Stimulated activated naive B cell treated with anti-CD40 and anti-IgM and Interleukin-4, amounts not matched to agents 10 μg/mL and 1 μg/mL and 100 μg/mL, for 72 hours (primary cell): ENCODE data around the gene NCF1.
"Not testable (repeated sequence)": the region's sequence is repeated elsewhere in the genome, so short reads cannot be mapped to it uniquely, and the experiment has no call there.

Source experiments
- ATAC-seq, 2 donors: fragments of 150-1000 bp; cut with Tn5 transposase; replicated peaks; 2 replicates each; pipeline ENCODE4 v1.10.0; 2021; ENCODE audit warnings: moderate library complexity in 1 of 2
- DNase-seq: peaks from one replicate; pipeline ENCODE4 v3.0.0; 2021
- H3K27ac Mint-ChIP-seq: one replicate; pipeline ENCODE4 v1.8.0; 2022; ENCODE audit warnings: mild to moderate bottlenecking, mixed read lengths
- H3K27me3 Mint-ChIP-seq, 2 donors: one replicate each; pipeline ENCODE4 v1.8.0; 2022; ENCODE audit warnings: mixed read lengths in 2 of 2
- H3K36me3 Mint-ChIP-seq, 2 donors: one replicate each; pipeline ENCODE4 v1.8.0; 2022; ENCODE audit warnings: mixed read lengths in 2 of 2, mild to moderate bottlenecking in 1 of 2
- H3K4me1 Mint-ChIP-seq, 2 donors: one replicate each; pipeline ENCODE4 v1.8.0; 2022; ENCODE audit warnings: mixed read lengths in 2 of 2, mild to moderate bottlenecking in 1 of 2
- H3K4me3 Mint-ChIP-seq, 2 donors: one replicate each; pipeline ENCODE4 v1.8.0; 2022; ENCODE audit warnings: mild to moderate bottlenecking in 2 of 2, mixed read lengths in 2 of 2, moderate library complexity in 1 of 2
- H3K9me3 Mint-ChIP-seq, 2 donors: one replicate each; pipeline ENCODE4 v1.8.0; 2022; ENCODE audit warnings: mixed read lengths in 2 of 2, mild to moderate bottlenecking in 1 of 2

The NCF1 gene

DNA sequence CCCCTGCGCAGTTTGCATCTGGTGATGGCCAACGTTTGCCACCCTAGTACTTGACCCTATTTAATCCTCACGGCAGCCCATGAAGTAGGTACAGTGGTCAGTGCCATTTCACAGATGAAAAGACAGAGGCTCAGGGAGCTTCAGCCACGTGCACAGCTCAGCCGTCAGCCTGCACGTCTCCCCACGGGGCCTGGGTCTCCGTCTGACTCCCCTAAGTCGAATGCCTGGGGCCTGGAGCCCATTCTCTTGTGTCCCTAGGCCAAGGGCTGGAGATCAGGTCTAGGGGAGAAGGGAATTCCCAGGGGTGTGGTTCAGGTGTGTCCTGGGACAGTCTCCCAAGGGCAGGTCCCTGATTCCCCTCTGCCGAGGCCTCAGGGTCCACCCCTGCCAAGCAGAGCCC lies 6.8 kb upstream of the NCF1 start:
- H3K9me3 Mint-ChIP-seq, DNase-seq, H3K4me1 Mint-ChIP-seq, H3K4me3 Mint-ChIP-seq, H3K27me3 Mint-ChIP-seq, H3K36me3 Mint-ChIP-seq, ATAC-seq: not testable (repeated sequence)
- H3K27ac Mint-ChIP-seq = peak overlapping the region; percentile 62

DNA sequence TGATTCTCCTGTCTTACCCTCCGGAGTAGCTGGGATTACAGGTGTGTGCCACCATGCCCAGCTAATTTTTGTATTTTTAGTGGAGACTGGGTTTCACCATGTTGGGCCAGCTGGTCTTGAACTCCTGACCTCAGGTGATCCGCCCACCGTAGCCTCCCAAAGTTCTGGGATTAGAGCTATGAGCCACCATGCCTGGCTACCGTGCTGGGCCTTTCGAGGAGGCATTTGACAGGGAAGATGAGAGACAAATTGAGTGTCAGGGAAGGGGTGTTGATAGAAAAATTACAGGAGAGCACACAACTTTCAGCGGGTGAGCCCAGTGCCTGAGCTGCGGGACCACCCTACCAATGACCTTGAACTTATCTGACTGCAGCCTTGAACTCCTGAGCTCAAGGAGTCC lies 3.7 kb upstream of the NCF1 start:
- H3K4me1 Mint-ChIP-seq, H3K36me3 Mint-ChIP-seq, DNase-seq, ATAC-seq, H3K9me3 Mint-ChIP-seq, H3K27me3 Mint-ChIP-seq, H3K27ac Mint-ChIP-seq, H3K4me3 Mint-ChIP-seq: not testable (repeated sequence)

DNA sequence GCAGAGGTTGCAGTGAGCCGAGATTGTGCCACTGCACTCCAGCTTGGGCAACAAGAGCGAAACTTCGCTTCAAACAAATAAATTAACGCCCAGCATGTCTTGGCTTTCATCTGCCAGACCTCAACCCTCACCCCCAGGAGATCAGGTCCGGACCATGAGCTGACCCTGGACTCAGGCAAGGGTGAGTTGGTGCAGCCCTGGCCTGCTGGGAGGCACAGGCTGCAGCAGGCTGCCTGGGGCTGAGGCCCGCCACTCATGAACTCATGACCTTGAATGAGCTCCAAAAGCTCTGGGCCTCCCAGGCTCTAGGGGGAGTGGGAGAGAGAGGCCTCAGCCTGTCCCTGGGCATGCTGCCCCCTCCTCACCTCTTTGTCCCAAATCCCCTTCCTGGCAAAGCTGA lies 1.7 kb upstream of the NCF1 start:
- H3K36me3 Mint-ChIP-seq, DNase-seq, H3K4me3 Mint-ChIP-seq: not testable (repeated sequence)

GRCh38 chr7:74775111-74775510 lies 1.3 kb downstream of the NCF1 start:
- not testable (repeated sequence) for H3K36me3 Mint-ChIP-seq, H3K4me1 Mint-ChIP-seq, H3K27me3 Mint-ChIP-seq, H3K9me3 Mint-ChIP-seq, DNase-seq, H3K4me3 Mint-ChIP-seq, H3K27ac Mint-ChIP-seq
- ATAC-seq = peak; percentile 39 to 42

More for the DNA sequence above, 1.7 kb upstream of the NCF1 start:
- not testable (repeated sequence) for H3K9me3 Mint-ChIP-seq, H3K4me1 Mint-ChIP-seq, ATAC-seq, H3K27me3 Mint-ChIP-seq, H3K27ac Mint-ChIP-seq

DNA sequence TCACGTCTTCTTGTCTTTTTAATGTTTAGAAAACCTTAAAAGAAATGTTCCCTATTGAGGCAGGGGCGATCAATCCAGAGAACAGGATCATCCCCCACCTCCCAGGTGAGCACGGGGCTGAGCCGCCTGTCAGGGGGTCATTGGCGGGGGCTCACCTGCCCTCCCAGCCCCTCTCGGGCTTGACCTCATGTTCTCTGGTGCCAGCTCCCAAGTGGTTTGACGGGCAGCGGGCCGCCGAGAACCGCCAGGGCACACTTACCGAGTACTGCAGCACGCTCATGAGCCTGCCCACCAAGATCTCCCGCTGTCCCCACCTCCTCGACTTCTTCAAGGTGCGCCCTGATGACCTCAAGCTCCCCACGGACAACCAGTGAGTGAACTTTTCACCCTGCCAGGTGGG lies 5.2 kb downstream of the NCF1 start:
- not testable (repeated sequence) for H3K27ac Mint-ChIP-seq, H3K4me1 Mint-ChIP-seq, DNase-seq, H3K4me3 Mint-ChIP-seq, H3K27me3 Mint-ChIP-seq, H3K9me3 Mint-ChIP-seq, ATAC-seq, H3K36me3 Mint-ChIP-seq

- not testable (repeated sequence) for H3K27ac Mint-ChIP-seq, H3K9me3 Mint-ChIP-seq, H3K36me3 Mint-ChIP-seq, H3K4me3 Mint-ChIP-seq, ATAC-seq, H3K27me3 Mint-ChIP-seq, DNase-seq, H3K4me1 Mint-ChIP-seq
Observed at GRCh38 chr7:74781746-74782145, 7.9 kb downstream of the NCF1 start.

DNA sequence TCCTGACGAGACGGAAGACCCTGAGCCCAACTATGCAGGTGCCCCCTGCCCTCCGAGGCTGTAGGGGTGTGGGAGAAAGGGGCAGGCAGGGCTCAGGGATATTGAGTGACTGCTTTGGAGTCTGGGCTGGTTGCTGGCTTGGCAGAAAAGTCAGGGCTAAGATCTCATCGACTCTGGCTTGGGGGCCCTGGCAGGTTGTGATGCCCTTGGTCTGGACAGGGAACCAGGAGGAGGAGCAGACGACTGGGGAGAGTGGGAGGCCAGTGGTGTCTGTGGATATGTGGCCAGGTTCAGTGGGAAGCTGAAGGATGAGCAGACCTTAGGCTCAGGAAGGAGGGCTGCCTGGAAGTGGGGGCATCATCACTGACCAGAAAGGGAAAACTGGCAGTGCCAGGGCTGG lies 9.8 kb downstream of the NCF1 start:
- not testable (repeated sequence) for ATAC-seq, H3K27me3 Mint-ChIP-seq, DNase-seq, H3K9me3 Mint-ChIP-seq, H3K4me3 Mint-ChIP-seq, H3K4me1 Mint-ChIP-seq, H3K36me3 Mint-ChIP-seq, H3K27ac Mint-ChIP-seq

DNA sequence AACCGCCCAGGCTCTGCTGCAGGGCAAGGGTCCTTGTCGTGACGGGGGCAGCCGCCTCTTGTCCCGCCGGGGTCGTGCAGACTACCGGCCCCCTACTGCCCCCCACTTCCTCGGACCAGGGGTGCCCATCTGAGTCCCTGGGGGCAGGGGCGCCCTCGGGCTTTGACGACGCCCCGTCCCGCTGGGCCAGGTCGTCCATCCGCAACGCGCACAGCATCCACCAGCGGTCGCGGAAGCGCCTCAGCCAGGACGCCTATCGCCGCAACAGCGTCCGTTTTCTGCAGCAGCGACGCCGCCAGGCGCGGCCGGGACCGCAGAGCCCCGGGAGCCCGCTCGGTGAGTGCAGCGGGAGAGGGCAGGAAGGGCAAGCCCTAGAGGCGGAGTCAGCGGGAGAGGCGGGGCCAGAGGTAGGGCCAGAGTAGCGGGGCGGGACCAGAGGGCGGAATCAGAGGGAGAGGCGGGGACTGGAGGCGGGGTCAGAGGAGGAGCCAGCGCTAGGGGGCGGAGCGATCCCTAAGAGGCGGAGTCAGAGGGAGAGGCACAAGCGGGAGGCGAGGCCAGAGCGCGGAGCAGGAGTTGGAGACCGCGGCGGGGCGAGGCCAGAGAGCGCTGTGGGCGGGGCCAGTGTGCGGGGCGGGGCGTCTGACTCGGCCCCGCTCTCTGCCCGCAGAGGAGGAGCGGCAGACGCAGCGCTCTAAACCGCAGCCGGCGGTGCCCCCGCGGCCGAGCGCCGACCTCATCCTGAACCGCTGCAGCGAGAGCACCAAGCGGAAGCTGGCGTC lies 14.7 kb downstream of the NCF1 start:
- not testable (repeated sequence) for H3K27ac Mint-ChIP-seq, H3K27me3 Mint-ChIP-seq, H3K36me3 Mint-ChIP-seq, H3K4me1 Mint-ChIP-seq, H3K9me3 Mint-ChIP-seq
- H3K4me3 Mint-ChIP-seq = peak overlapping the region in 1 of 2 donors; percentile 41
- peak; percentile 95 for DNase-seq
- ATAC-seq = peak; percentile 85 to 90

DNA sequence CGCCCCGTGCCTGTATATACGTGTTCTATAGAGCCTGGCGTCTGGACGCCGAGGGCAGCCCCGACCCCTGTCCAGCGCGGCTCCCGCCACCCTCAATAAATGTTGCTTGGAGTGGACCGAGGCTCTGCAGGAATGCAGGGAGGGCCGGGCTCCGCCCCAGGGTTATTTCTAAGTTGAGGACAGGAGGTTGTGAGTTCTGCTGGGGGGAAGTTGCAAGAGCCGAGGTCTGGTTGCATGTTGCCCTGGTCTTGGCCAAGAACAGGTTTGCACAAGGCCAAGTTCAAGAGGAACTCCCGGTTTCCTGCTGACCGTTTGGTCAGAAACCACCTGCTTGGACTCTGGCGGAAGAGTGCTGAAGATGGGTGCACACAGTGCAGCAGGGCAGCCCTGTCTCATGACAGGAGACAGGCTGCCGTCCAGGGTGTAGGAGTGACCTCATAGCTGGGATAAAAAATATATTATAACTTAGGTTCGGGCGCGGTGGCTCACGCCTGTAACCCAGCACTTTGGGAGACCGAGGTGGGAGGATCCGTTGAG lies 15.5 kb downstream of the NCF1 start:
- ATAC-seq = peak; percentile 12 to 17
- not testable (repeated sequence) for H3K4me1 Mint-ChIP-seq

GRCh38 chr7:74797848-74798622 lies 24.2 kb downstream of the NCF1 start:
- DNase-seq, H3K4me3 Mint-ChIP-seq, H3K27ac Mint-ChIP-seq, ATAC-seq, H3K9me3 Mint-ChIP-seq, H3K27me3 Mint-ChIP-seq, H3K36me3 Mint-ChIP-seq, H3K4me1 Mint-ChIP-seq: not testable (repeated sequence)

More for the DNA sequence above, 15.5 kb downstream of the NCF1 start:
- H3K36me3 Mint-ChIP-seq, H3K9me3 Mint-ChIP-seq, H3K27me3 Mint-ChIP-seq, H3K27ac Mint-ChIP-seq, H3K4me3 Mint-ChIP-seq, DNase-seq: not testable (repeated sequence)

GRCh38 chr7:74798644-74799043 lies 24.8 kb downstream of the NCF1 start:
- not testable (repeated sequence) for H3K9me3 Mint-ChIP-seq, DNase-seq, H3K27me3 Mint-ChIP-seq, H3K4me3 Mint-ChIP-seq, H3K27ac Mint-ChIP-seq, H3K36me3 Mint-ChIP-seq, H3K4me1 Mint-ChIP-seq
- peak; percentile 38 to 49 for ATAC-seq

GRCh38 chr7:74815882-74816281 lies 42.1 kb downstream of the NCF1 start:
- H3K27me3 Mint-ChIP-seq, DNase-seq, H3K4me3 Mint-ChIP-seq, H3K27ac Mint-ChIP-seq, H3K36me3 Mint-ChIP-seq, H3K9me3 Mint-ChIP-seq, H3K4me1 Mint-ChIP-seq: not testable (repeated sequence)
- peak in 1 of 2 donors; percentile 24 for ATAC-seq

- peak; percentile 90 for ATAC-seq
- not testable (repeated sequence) for H3K9me3 Mint-ChIP-seq
Observed at GRCh38 chr7:74820146-74820805, 46.5 kb downstream of the NCF1 start.

DNA sequence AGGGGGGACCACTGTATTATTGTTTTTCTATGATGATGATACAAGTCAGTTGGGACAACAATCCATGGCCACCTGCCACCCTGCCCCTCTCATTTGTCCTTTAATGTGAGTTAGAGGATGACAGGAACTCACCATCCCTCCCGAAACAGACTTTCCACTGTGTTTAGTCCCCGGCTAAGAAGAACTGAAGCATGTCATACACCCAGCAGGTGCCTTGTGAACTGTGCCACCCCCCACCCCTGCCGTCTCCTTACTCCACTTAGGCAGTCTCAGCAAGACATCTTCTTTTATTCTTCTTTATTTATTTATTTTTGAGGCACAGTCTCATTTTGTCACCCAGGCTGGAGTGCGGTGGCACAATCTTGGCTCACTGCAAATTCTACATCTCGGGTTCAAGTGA lies 47.4 kb downstream of the NCF1 start:
- H3K27ac Mint-ChIP-seq, H3K9me3 Mint-ChIP-seq: not testable (repeated sequence)

More at GRCh38 chr7:74820146-74820805, 46.5 kb downstream of the NCF1 start:
- H3K4me3 Mint-ChIP-seq, H3K27ac Mint-ChIP-seq, DNase-seq, H3K36me3 Mint-ChIP-seq, H3K27me3 Mint-ChIP-seq, H3K4me1 Mint-ChIP-seq: not testable (repeated sequence)

More for the DNA sequence above, 47.4 kb downstream of the NCF1 start:
- ATAC-seq, H3K27me3 Mint-ChIP-seq, DNase-seq, H3K4me1 Mint-ChIP-seq, H3K36me3 Mint-ChIP-seq, H3K4me3 Mint-ChIP-seq: not testable (repeated sequence)
